ENCODE data around the gene KAT6B. TPM values are rescaled to one million over a fixed set of nuclear protein-coding genes. Genes with fewer than 3 reads are reported as not detected.
A peak's percentile ranks its signal among the peaks of the same experiment; 100 is the strongest.

KAT6B gene
- total RNA-seq, 1 donor from 2014 or later, result 69.3 TPM

- DNase-seq, result no peak
Observed at GRCh38 chr10:74956555-74957111, 130.2 kb downstream of the KAT6B start.

- no peak for DNase-seq
Observed at GRCh38 chr10:74957285-74957961, 131.0 kb downstream of the KAT6B start.

DNA sequence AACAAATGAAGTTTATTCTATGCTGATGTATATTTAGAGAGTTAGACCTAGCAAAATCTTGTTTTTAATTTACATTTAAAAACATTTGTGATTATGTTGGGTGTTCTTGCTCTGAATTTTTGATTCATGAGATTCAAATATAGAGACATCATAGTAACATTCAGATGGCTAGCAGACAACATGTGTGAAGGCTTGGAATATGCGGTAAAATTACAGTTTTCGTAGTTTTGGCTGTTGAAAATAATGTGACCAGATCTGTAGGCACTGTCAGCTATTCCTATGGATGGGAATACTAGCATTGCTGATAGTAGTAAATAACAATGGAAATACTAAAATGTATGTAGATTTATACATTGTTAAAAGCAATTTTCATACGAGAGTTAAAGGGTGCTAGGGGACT is 131.9 kb downstream of the KAT6B start:
- DNase-seq, result no peak

DNA sequence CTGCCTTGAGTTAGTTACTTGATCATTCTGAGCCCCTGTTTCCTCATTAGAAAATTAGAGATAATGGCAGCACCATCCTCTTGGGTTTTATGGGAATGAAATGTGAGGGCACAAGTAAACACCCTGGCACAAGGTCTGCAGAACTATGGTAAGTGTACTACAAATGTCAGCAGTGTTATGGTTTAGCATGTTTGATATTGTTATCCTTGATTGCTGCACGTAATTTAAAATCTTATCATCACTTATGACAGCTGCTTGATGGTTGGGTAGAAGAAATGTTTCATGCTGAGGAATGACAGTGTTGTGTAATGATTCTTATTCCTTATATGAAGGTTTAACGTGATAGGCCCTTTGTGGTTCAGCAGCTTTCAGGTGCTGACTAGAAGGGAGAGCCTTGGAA is 134.3 kb downstream of the KAT6B start:
- DNase-seq, result no peak

DNA sequence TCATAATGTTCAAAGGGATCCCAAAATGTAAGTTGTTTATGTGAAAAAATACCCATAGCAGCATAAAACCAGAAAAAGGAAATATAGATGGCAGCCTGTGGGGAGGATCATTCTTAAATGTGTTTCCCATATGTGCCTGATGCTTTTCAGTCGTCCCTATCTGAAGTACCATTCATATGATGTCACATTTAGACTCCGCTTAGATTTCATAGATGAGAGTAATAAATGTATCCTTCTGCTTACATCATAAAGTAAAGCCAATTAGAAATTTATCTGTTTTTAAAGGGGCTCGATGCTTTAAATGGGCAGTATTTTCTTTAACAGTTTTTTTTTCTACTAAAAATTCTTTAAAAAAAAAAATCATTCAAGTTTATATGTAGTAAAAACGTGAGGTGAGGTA is 136.1 kb downstream of the KAT6B start:
- peak; percentile 64 for DNase-seq

DNA sequence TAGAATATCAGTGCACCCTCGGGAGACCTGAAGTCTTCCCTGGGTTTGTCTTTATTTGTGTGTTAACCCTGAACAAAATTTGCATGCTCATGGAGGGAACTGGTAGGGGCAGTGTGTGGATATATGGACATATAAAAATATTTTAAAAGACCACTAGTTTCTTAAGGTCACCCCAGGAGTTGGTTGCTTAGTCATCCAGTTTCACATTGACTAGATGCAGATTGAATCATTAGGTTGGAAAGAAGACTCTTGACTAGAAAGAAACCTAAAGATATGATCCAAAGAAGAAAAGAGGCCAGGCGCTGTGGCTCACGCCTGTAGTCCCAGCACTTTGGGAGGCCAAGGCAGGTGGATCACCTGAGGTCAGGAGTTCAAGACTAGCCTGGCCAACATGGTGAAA is 137.1 kb downstream of the KAT6B start:
- DNase-seq, result no peak

- no peak for DNase-seq
Observed at GRCh38 chr10:74967911-74968666, 141.7 kb downstream of the KAT6B start.

DNA sequence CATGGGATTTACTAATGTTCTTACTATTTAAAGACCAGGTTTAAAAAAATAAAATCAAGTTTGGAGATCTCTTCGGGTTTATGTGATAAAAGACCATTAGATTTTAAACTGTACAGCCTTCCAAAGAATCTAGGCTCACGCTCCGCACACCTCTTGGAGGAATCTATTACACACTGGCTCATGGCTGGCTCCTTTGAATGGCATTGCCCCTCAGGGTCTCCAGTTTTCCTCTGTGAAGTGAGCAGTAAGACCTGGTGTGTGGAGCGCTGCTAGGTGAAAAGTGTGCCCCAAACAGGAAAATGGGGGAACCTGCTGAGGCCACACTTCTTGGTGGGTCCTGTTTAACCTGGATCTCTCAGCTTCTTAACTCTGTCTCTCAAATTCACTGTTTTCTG is 142.3 kb downstream of the KAT6B start:
- DNase-seq, result no peak

DNA sequence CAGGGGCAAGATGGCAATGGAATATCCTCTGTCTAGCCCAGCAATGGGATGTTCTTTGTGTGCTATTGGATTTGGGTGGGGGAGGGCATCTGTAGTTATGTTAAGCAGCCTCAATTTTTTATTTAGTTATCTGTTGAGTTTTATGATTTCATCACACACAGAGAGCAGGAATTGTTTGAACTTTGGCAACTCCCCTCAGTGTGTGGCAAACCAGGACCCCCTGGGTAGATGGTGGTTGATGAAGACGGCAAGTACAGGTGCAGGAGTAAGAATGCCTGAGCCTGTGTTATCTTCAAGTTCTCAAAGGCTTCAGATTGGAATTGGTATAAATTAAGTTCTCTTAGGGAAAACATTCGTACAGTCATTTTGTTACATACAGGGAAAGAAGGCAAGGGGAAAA is 142.7 kb downstream of the KAT6B start:
- no peak for DNase-seq

- DNase-seq, result no peak
Observed at GRCh38 chr10:74969530-74969929, 143.1 kb downstream of the KAT6B start.

DNA sequence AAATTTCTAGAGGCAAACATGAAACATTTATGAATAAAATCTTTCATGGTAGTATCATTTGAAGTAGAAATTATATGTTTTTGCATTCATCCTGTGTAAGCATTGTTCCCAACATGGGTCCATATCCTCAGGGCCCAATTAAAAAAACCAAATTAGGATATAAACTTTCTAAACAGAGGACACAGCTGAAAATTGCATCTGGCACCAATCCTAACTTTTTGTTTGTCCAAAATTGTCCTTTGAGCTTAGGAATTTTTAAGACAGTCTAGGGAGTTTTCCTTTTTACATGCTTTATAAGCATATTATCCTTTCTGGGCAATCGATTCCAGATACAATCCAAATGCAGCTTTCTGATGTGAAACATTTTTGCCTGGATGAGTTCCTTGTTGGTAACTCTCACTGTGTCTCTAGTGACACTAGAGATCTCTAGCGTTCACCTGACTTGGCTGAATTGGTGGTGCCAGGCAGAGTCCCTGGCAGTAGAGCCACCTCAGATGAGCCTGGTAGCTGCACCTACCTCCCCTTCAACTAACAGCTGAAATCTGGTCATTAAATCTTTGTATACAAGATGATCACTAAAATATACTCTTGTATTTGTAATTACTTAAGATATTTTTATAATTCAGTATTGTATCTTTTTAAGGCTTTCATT is 147.5 kb downstream of the KAT6B start:
- peak; percentile 29 for DNase-seq

- no peak for DNase-seq
Observed at GRCh38 chr10:74975758-74976157, 149.4 kb downstream of the KAT6B start.

GRCh38 chr10:74976565-74976964 is 150.2 kb downstream of the KAT6B start:
- no peak for DNase-seq

DNA sequence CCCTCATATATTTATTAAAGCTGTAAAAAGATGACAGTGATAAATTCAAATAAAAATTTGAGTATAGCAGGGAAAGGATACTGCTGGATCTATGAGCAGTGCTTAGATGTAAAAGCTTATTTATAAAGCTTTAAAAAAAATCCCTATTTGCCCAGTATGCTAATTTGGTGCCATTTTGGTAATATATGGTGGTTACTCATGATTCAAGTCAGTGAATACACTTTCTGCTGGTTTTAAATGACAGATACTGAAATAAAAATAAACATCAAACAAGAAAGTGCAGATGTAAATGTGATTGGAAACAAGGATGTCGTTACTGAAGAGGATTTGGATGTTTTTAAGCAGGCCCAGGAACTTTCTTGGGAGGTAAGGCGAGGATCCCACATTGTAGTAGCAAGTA is 150.7 kb downstream of the KAT6B start:
- DNase-seq, result no peak

DNA sequence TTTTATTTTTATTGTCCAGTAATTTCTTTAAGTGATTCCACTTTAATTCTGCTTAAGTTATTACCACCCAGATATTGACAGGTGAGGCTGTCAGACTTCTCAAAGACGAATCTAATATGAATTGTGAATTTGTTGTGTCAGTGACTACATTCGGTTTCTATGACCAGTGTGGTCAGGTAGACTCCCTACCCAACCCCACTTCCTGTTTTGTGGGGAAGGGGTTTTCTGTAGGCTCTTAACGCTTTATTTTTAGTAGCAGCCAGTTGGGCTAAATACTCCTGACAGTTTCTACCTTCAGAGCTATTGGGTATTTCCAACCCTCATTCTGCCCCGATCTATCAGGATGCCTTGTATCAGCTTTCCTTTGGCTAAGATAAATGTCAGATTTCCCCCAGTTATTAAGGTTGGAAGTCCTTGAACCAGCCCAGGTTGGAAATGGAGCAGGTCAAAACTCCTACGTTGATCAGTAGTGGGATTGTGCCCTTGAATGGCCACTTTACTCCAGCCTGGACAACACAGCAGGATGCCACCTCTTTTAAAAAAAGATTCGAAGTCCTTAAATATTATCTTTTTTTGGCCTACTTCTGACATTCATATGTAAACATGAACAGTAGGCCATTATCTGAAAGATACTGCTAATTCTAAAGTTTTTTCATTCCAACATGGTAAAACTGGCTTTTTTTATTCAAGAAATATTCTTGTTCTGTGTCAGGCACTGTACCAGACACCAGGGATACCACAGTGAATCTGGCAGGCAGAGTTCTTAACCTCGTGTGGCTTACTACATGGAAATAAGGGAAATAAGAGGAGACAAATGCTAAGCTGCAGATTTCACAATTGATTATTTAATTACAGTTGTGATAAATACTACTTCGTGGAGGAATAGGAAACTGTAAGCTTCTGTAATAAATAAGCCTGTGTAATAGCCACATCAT is 151.8 kb downstream of the KAT6B start:
- DNase-seq, result no peak

GRCh38 chr10:74981831-74982633 is 155.6 kb downstream of the KAT6B start:
- DNase-seq, result no peak

GRCh38 chr10:74982634-74982982 is 156.2 kb downstream of the KAT6B start:
- DNase-seq, result no peak

GRCh38 chr10:74983383-74983782 is 157.0 kb downstream of the KAT6B start:
- no peak for DNase-seq

GRCh38 chr10:74987339-74988053 is 161.1 kb downstream of the KAT6B start:
- no peak for DNase-seq

GRCh38 chr10:74988054-74988775 is 161.8 kb downstream of the KAT6B start:
- DNase-seq, result no peak

Measured in skin of body (tissue), 2 donors.